Mesendoderm (in vitro differentiated cells): ENCODE data around the gene ZC3H15.
A peak's percentile ranks its signal among the peaks of the same experiment; 100 is the strongest.

ENCODE experiments used
- DNase-seq: peaks from one replicate; pipeline ENCODE4 v3.0.0; 2013
- H2AK5ac ChIP-seq: 2 replicates; pipeline ENCODE4 v1.6.1; 2013; ENCODE audit warnings: low read length, inconsistent platforms
- H2BK120ac ChIP-seq: 2 replicates; pipeline ENCODE4 v1.6.1; 2013; ENCODE audit warnings: low read depth, mild to moderate bottlenecking, low read length, moderate library complexity, mixed read lengths
- H2BK15ac ChIP-seq: replicated peaks from 2 replicates; pipeline ENCODE4 v1.6.1; 2013; ENCODE audit warnings: low read depth, mild to moderate bottlenecking, moderate library complexity
- H2BK5ac ChIP-seq: 2 replicates; pipeline ENCODE4 v1.6.1; 2013; ENCODE audit warnings: low read length, inconsistent platforms
- H3K18ac ChIP-seq: 2 replicates; pipeline ENCODE4 v1.6.1; 2013; ENCODE audit warnings: mild to moderate bottlenecking, low read length, mixed read lengths
- H3K23ac ChIP-seq: one replicate; pipeline ENCODE4 v1.6.1; 2013; ENCODE audit warnings: low read length
- H3K27ac ChIP-seq: 2 replicates; pipeline ENCODE4 v1.5.1; 2013; ENCODE audit warnings: low read depth, mild to moderate bottlenecking, inconsistent platforms, low read length, moderate library complexity
- H3K27me3 ChIP-seq: 2 replicates; pipeline ENCODE4 v1.6.1; 2013; ENCODE audit warnings: low read length, control low read depth, mild to moderate bottlenecking, inconsistent platforms; ENCODE audit not compliant: insufficient read depth, poor library complexity
- H3K36me3 ChIP-seq: 2 replicates; pipeline ENCODE4 v1.6.1; 2013; ENCODE audit warnings: low read length, inconsistent platforms; ENCODE audit not compliant: control insufficient read depth, insufficient read depth
- H3K4ac ChIP-seq: one replicate; pipeline ENCODE4 v1.6.1; 2013; ENCODE audit warnings: low read depth, mild to moderate bottlenecking, low read length, moderate library complexity
- H3K4me1 ChIP-seq: 2 replicates; pipeline ENCODE4 v1.6.1; 2013; ENCODE audit warnings: low read depth, low read length, inconsistent platforms; ENCODE audit not compliant: control insufficient read depth
- H3K4me2 ChIP-seq: 2 replicates; pipeline ENCODE4 v1.6.1; 2013; ENCODE audit warnings: low read length
- H3K4me3 ChIP-seq: 2 replicates; pipeline ENCODE4 v1.5.1; 2013; ENCODE audit warnings: mild to moderate bottlenecking, low read length
- H3K56ac ChIP-seq: one replicate; pipeline ENCODE4 v1.6.1; 2013; ENCODE audit warnings: low read length
- H3K79me1 ChIP-seq: 2 replicates; pipeline ENCODE4 v1.6.1; 2013; ENCODE audit warnings: low read length, inconsistent platforms
- H3K79me2 ChIP-seq: 2 replicates; pipeline ENCODE4 v1.6.1; 2013; ENCODE audit warnings: mild to moderate bottlenecking, low read length; ENCODE audit not compliant: control insufficient read depth, insufficient read depth
- H3K9ac ChIP-seq: 2 replicates; pipeline ENCODE4 v1.6.1; 2013; ENCODE audit warnings: low read length, inconsistent platforms
- H4K5ac ChIP-seq: one replicate; pipeline ENCODE4 v1.6.1; 2013; ENCODE audit warnings: low read length
- H4K8ac ChIP-seq: one replicate; pipeline ENCODE4 v1.6.1; 2013; ENCODE audit warnings: low read depth, mild to moderate bottlenecking, control low read depth, low read length, moderate library complexity
- WGBS: extraction: QIAGEN DNeasy Blood & Tissue Kit; methylation state at CpG from one replicate; pipeline ENCODE4 v1.1.7; 2013; ENCODE audit warnings: low lambda C conversion rate, missing lambda C conversion rate; ENCODE audit not compliant: insufficient coverage; ENCODE audit errors: extremely low coverage; 5-methylcytosine and 5-hydroxymethylcytosine counted together

Gene ZC3H15

DNA sequence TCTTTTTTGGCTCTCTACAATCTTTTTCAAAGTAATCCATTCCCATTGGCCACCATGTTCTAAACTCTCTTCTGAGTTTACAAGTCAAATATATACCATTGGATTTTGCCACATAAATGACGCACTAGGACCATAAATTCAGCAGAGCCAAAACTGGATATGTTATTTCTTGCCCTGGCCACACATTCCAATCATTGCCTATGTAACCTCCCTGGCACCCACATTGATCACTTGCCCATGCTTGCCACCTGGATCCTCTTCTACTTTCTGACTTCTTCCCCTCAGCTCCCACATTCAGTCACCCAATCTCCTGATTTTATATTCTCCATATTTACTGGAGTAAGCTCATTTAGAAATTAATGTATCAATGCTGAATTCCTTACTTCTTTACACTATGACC lies 5.1 kb upstream of the ZC3H15 start:
- H3K56ac ChIP-seq, result no peak overlapping the region
- H3K36me3 ChIP-seq, result no peaks in the 10 kb centered on the region
- H4K8ac ChIP-seq, result no peak overlapping the region
- no CpG with 5 or more reads among the region's 1 CpG for WGBS
- no peak overlapping the region for H4K5ac ChIP-seq
- no peak overlapping the region for H3K18ac ChIP-seq
- H3K9ac ChIP-seq, result no peak overlapping the region
- H3K23ac ChIP-seq, result no peak overlapping the region
- H2BK5ac ChIP-seq, result no peak overlapping the region
- H2AK5ac ChIP-seq, result no peak overlapping the region
- H3K4ac ChIP-seq, result no peak overlapping the region
- H3K79me1 ChIP-seq, result no peaks in the 10 kb centered on the region
- H2BK15ac ChIP-seq, result no peak overlapping the region
- no peak overlapping the region for H3K4me2 ChIP-seq
- H3K27me3 ChIP-seq, result no peaks in the 10 kb centered on the region
- H3K4me3 ChIP-seq, result no peak overlapping the region
- no peak overlapping the region for H3K27ac ChIP-seq
- H3K79me2 ChIP-seq, result no peaks in the 10 kb centered on the region
- H2BK120ac ChIP-seq, result no peak overlapping the region
- H3K4me1 ChIP-seq, result no peaks in the 10 kb centered on the region
- no peak for DNase-seq

DNA sequence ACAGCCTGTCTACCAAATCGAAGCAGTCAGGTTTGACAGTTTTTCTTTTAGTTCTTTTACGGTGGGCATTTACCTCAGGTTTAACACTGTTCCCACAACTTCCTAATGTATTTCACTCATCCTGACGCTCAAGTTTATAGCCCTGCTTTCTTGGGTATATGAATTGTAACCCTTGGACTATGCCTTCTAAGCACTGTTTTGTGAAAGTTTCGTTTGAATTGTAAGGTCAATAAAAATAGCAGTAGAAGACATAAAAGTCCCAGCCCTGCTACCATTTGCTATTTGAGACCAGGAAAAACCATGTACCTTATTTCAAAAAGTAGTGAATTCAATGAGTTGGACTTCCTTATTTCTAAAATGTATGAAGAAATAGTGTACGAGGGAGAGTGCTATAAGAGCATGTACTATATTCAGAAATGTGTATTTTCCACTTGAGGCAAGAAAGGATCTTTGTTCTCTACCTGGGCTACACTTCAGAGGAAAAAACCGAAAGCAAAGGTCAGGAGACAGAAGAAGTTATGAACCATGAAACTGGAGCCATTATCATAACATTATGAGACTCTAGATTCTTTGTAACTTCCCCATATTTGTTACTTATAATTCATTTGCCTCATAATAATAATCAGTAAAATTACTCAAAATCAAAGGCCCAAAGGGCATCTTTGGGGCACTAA lies 1.9 kb upstream of the ZC3H15 start:
- Histone ChIP-seq H3K79me2 (peaks cover 24% of the 10 kb centered on the region), H3K79me1 (peaks cover 4% of the 10 kb centered on the region), H2BK5ac (no peak overlapping the region), H2BK120ac (no peak overlapping the region), H3K56ac (no peak overlapping the region), H4K8ac (no peak overlapping the region), H3K4me1 (peaks cover 3% of the 10 kb centered on the region), H3K9ac (no peak overlapping the region), H3K27ac (no peak overlapping the region), H3K23ac (no peak overlapping the region), H4K5ac (no peak overlapping the region), H2AK5ac (no peak overlapping the region), H3K4ac (no peak overlapping the region), H3K18ac (no peak overlapping the region), H3K27me3 (no peaks in the 10 kb centered on the region), H2BK15ac (no peak overlapping the region), H3K4me3 (no peak overlapping the region), H3K4me2 (no peak overlapping the region), H3K36me3 (no peaks in the 10 kb centered on the region)
- no peak for DNase-seq
- no CpG with 5 or more reads among the region's 6 CpGs for WGBS

DNA sequence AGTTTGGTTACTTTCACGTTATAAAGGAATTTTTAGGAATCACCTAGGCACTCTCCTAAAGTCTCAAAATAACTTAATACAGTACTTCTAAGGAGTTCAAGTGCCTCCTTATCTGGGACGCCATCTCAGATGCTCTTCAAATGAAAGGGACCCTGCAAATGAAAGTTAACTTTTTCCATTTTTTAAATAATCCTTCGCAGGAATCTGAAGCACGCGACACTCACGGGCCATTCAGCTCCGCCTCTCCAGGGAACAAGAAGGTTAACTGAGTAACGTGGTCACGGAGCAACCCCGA lies 537 bp upstream of the ZC3H15 start:
- Histone ChIP-seq H3K4me3 (peak overlapping the region; percentile 88), H3K27ac (peak overlapping the region; percentile 39), H4K5ac (no peak overlapping the region), H3K18ac (peak overlapping the region; percentile 21), H2AK5ac (no peak overlapping the region), H3K4ac (no peak overlapping the region), H2BK5ac (peak overlapping the region; percentile 66), H3K56ac (peak overlapping the region; percentile 89), H4K8ac (no peak overlapping the region), H3K79me2 (peaks cover 35% of the 10 kb centered on the region), H3K79me1 (peaks cover 7% of the 10 kb centered on the region), H3K36me3 (no peaks in the 10 kb centered on the region), H2BK120ac (no peak overlapping the region), H3K23ac (no peak overlapping the region), H3K4me1 (peaks cover 6% of the 10 kb centered on the region), H3K9ac (peak overlapping the region; percentile 86), H3K4me2 (peak overlapping the region; percentile 38), H2BK15ac (no peak overlapping the region), H3K27me3 (no peaks in the 10 kb centered on the region)
- no CpG with 5 or more reads among the region's 10 CpGs for WGBS
- no peak for DNase-seq

DNA sequence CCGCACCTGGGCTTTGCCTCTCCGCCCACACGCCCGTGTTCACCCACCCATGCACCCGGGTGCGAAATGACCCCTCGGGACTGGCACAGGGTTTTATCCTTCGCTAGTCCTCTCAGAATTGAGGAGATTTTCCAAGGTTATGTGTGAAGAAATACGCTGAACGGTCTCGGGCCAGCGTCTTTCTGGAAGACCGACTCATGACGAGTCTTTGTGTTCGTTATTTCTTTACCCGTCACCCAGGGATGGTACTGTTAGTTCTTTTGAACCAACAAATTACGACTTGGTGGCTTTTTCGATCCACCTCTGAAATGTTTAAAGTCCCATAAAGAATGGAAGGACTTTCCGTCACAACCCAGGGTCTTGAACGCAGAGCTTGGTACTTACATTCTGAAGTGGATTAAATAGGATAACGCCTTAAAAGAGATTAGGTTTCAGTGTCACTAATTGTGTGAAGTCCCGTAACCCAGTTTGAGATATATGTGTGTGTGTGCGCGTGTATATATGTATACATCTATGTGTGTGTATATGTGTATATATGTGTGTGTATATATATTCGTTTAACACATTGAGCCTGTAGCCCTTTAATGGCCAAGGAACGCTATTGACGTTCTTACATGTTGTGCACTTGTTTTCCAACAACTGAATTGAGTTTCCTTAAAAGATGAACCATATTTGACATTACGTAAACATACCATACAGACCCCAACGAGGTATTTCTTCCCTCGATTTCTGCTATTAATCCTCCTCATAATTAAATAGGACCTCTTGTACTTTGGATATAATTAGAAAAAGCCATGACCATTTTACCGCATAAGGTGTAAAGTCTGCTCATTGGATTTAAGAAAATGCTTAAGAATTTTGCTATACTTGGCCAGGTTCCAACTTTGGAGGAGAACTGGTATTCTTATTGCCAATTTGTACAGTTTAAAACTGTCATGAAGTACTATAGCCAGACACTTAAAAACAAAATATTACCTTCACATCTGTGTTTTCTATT lies 889 bp downstream of the ZC3H15 start:
- peaks cover 48% of the 10 kb centered on the region for H3K79me2 ChIP-seq
- no peak overlapping the region for H2BK15ac ChIP-seq
- peak overlapping the region; percentile 87 for H3K4me2 ChIP-seq
- H4K5ac ChIP-seq, result no peak overlapping the region
- no peak overlapping the region for H3K23ac ChIP-seq
- H3K18ac ChIP-seq, result peak overlapping the region; percentile 81
- no peak overlapping the region for H2BK5ac ChIP-seq
- peak overlapping the region; percentile 93 for H3K27ac ChIP-seq
- no peaks in the 10 kb centered on the region for H3K36me3 ChIP-seq
- H2AK5ac ChIP-seq, result no peak overlapping the region
- H3K4ac ChIP-seq, result no peak overlapping the region
- no peak for DNase-seq
- H3K4me1 ChIP-seq, result peaks cover 6% of the 10 kb centered on the region
- H3K4me3 ChIP-seq, result peak overlapping the region; percentile 95
- no peaks in the 10 kb centered on the region for H3K27me3 ChIP-seq
- peak overlapping the region; percentile 94 for H3K9ac ChIP-seq
- H2BK120ac ChIP-seq, result no peak overlapping the region
- H4K8ac ChIP-seq, result peak overlapping the region; percentile 86
- no CpG with 5 or more reads among the region's 31 CpGs for WGBS
- H3K79me1 ChIP-seq, result peaks cover 8% of the 10 kb centered on the region
- H3K56ac ChIP-seq, result peak overlapping the region; percentile 91

- peaks cover 51% of the 10 kb centered on the region for H3K79me2 ChIP-seq
- H3K27me3 ChIP-seq, result no peaks in the 10 kb centered on the region
- no peak overlapping the region for H3K4ac ChIP-seq
- H4K8ac ChIP-seq, result no peak overlapping the region
- no peak overlapping the region for H2BK5ac ChIP-seq
- no peak overlapping the region for H3K18ac ChIP-seq
- peaks cover 4% of the 10 kb centered on the region for H3K4me1 ChIP-seq
- no peak overlapping the region for H2AK5ac ChIP-seq
- peaks cover 2% of the 10 kb centered on the region for H3K36me3 ChIP-seq
- H2BK15ac ChIP-seq, result no peak overlapping the region
- H4K5ac ChIP-seq, result no peak overlapping the region
- no CpG with 5 or more reads among the region's 2 CpGs for WGBS
- no peak overlapping the region for H3K27ac ChIP-seq
- H2BK120ac ChIP-seq, result no peak overlapping the region
- no peak overlapping the region for H3K9ac ChIP-seq
- H3K56ac ChIP-seq, result no peak overlapping the region
- H3K79me1 ChIP-seq, result peaks cover 10% of the 10 kb centered on the region
- DNase-seq, result no peak
- no peak overlapping the region for H3K23ac ChIP-seq
- H3K4me3 ChIP-seq, result no peak overlapping the region
- H3K4me2 ChIP-seq, result no peak overlapping the region
These were observed 7.6 kb downstream of the ZC3H15 start for GRCh38 chr2:186493564-186494085.
